Cerebellar cortex (tissue), 1 donor: Measurements from ENCODE around the gene OR8K3.

Experiments used
- DNase-seq: peaks from one replicate; pipeline ENCODE4 v3.0.0-alpha.2; 2015; ENCODE audit warnings: low spot score

OR8K3 gene

GRCh38 chr11:56314844-56315243, at the start of gene OR8K3:
OR8K3 (plus strand) TSS chr11:56315144; CDS start chr11:56318307, 3,163 bp downstream.
- DNase-seq: no peak

- no peak for DNase-seq
Measured at GRCh38 chr11:56271092-56271491, 43.9 kb upstream of the OR8K3 start.

- DNase-seq: no peak
Measured at GRCh38 chr11:56273854-56274253, 41.1 kb upstream of the OR8K3 start, which contains the start of gene OR5T1. OR5T1 (plus strand) TSS chr11:56274154; CDS start chr11:56275639, 1,485 bp downstream.

GRCh38 chr11:56292154-56292553, 22.8 kb upstream of the OR8K3 start, which contains the start of gene OR8H1:
OR8H1 (minus strand) TSS chr11:56292254; CDS start chr11:56291062, 1,192 bp downstream.
- no peak for DNase-seq

GRCh38 chr11:56296898-56297297, 18.0 kb upstream of the OR8K3 start:
- no peak for DNase-seq

GRCh38 chr11:56307836-56308235, 7.1 kb upstream of the OR8K3 start:
- DNase-seq: no peak

GRCh38 chr11:56331861-56332491, 17.0 kb downstream of the OR8K3 start:
- DNase-seq: no peak

GRCh38 chr11:56333156-56333555, 18.2 kb downstream of the OR8K3 start:
- DNase-seq: no peak

GRCh38 chr11:56340289-56340688, 25.3 kb downstream of the OR8K3 start:
- no peak for DNase-seq

- DNase-seq: no peak
Measured at GRCh38 chr11:56345739-56346138, 30.8 kb downstream of the OR8K3 start, which contains the start of gene OR8K1. OR8K1 (plus strand) TSS chr11:56346039; CDS start chr11:56346039, 0 bp downstream.

GRCh38 chr11:56353991-56354390, 39.0 kb downstream of the OR8K3 start, which contains the start of gene OR8J1:
OR8J1 (plus strand) TSS chr11:56354291; CDS start chr11:56360247, 5,956 bp downstream.
- no peak for DNase-seq
